ACC112 (cell line): ENCODE results near the gene SPATA13.
"Not testable (repeated sequence)": the region's sequence is repeated elsewhere in the genome, so short reads cannot be mapped to it uniquely, and the experiment has no call there.

Source experiments
- H2AFZ ChIP-seq: fragments of 200-600 bp; sonication (generic); one replicate; pipeline ENCODE4 v1.6.0; 2017; ENCODE audit warnings: antibody characterized with exemption, low read length; ENCODE audit not compliant: unreplicated experiment
- H3K27ac ChIP-seq: fragments of 200-600 bp; sonication (generic); 2 replicates; pipeline ENCODE4 v1.5.1; 2014; ENCODE audit warnings: low read depth, mild to moderate bottlenecking, antibody characterized with exemption, low read length, moderate library complexity
- H3K27me3 ChIP-seq: fragments of 200-600 bp; sonication (generic); 2 replicates; pipeline ENCODE4 v1.6.1; 2014; ENCODE audit warnings: mild to moderate bottlenecking, antibody characterized with exemption, low read length, moderate library complexity, mixed read lengths; ENCODE audit not compliant: insufficient read depth
- H3K36me3 ChIP-seq: fragments of 200-600 bp; sonication (generic); 2 replicates; pipeline ENCODE4 v1.6.1; 2016; ENCODE audit warnings: mild to moderate bottlenecking, antibody characterized with exemption, low read length, moderate library complexity, mixed read lengths; ENCODE audit not compliant: insufficient read depth
- H3K4me1 ChIP-seq: fragments of 200-600 bp; sonication (generic); one replicate; pipeline ENCODE4 v1.6.1; 2016; ENCODE audit warnings: low read length, mixed read lengths; ENCODE audit not compliant: insufficient read depth, unreplicated experiment, control insufficient read depth
- H3K4me3 ChIP-seq: fragments of 200-600 bp; sonication (generic); 2 replicates; pipeline ENCODE4 v1.5.1; 2014; ENCODE audit warnings: mild to moderate bottlenecking, low read depth, low read length
- H3K79me2 ChIP-seq: fragments of 200-600 bp; sonication (generic); one replicate; pipeline ENCODE4 v1.6.0; 2016; ENCODE audit warnings: low read length; ENCODE audit not compliant: control insufficient read depth, unreplicated experiment, insufficient read depth

The SPATA13 gene

GRCh38 chr13:24160458-24161009 is at the start of gene SPATA13:
Gene SPATA13, plus strand, starts transcription at chr13:24160720. Its CDS starts 62,210 bp downstream, at chr13:24222930.
- Histone ChIP-seq H3K27me3 (no peaks in the 10 kb centered on the region), H3K27ac (no peak within 1 kb of the TSS), H2AFZ (peak within 1 kb of the TSS; percentile 78), H3K36me3 (no peaks in the 10 kb centered on the region), H3K79me2 (peaks cover 3% of the 10 kb centered on the region), H3K4me1 (peaks cover 3% of the 10 kb centered on the region), H3K4me3 (peak within 1 kb of the TSS; percentile 85)

GRCh38 chr13:24112791-24113190 is 47.7 kb upstream of the SPATA13 start:
- Histone ChIP-seq H3K36me3 (no peaks in the 10 kb centered on the region), H3K4me3 (no peak overlapping the region), H2AFZ (no peak overlapping the region), H3K79me2 (no peaks in the 10 kb centered on the region), H3K27ac (no peak overlapping the region), H3K27me3 (peaks cover 3% of the 10 kb centered on the region; the same call in 1 of the 2 replicates), H3K4me1 (no peaks in the 10 kb centered on the region)

- H3K4me3 ChIP-seq: no peak overlapping the region
- H3K27ac ChIP-seq: no peak overlapping the region
- peaks cover 5% of the 10 kb centered on the region for H3K27me3 ChIP-seq
- no peaks in the 10 kb centered on the region for H3K79me2 ChIP-seq
- no peaks in the 10 kb centered on the region for H3K36me3 ChIP-seq
- H2AFZ ChIP-seq: no peak overlapping the region
- no peaks in the 10 kb centered on the region for H3K4me1 ChIP-seq
These were observed 44.8 kb upstream of the SPATA13 start for GRCh38 chr13:24115671-24116070.

GRCh38 chr13:24116131-24116530 is 44.4 kb upstream of the SPATA13 start:
- Histone ChIP-seq H3K27me3 (peaks cover 10% of the 10 kb centered on the region), H3K79me2 (no peaks in the 10 kb centered on the region), H3K4me1 (no peaks in the 10 kb centered on the region), H2AFZ (no peak overlapping the region), H3K4me3 (no peak overlapping the region), H3K27ac (no peak overlapping the region), H3K36me3 (no peaks in the 10 kb centered on the region)

GRCh38 chr13:24118576-24118975 is 41.9 kb upstream of the SPATA13 start:
- Histone ChIP-seq H2AFZ (no peak overlapping the region), H3K36me3 (no peaks in the 10 kb centered on the region), H3K27me3 (peaks cover 15% of the 10 kb centered on the region), H3K27ac (no peak overlapping the region), H3K79me2 (no peaks in the 10 kb centered on the region), H3K4me3 (no peak overlapping the region), H3K4me1 (no peaks in the 10 kb centered on the region)

- peaks cover 15% of the 10 kb centered on the region for H3K27me3 ChIP-seq
- no peak overlapping the region for H3K4me3 ChIP-seq
- no peak overlapping the region for H3K27ac ChIP-seq
- no peaks in the 10 kb centered on the region for H3K79me2 ChIP-seq
- no peaks in the 10 kb centered on the region for H3K4me1 ChIP-seq
- H3K36me3 ChIP-seq: no peaks in the 10 kb centered on the region
- no peak overlapping the region for H2AFZ ChIP-seq
These were observed 40.7 kb upstream of the SPATA13 start for GRCh38 chr13:24119626-24120508.

- H3K4me3 ChIP-seq, H3K79me2 ChIP-seq, H3K36me3 ChIP-seq, H2AFZ ChIP-seq, H3K4me1 ChIP-seq, H3K27ac ChIP-seq: not testable (repeated sequence)
- H3K27me3 ChIP-seq: peaks cover 20% of the 10 kb centered on the region
These were observed 38.5 kb upstream of the SPATA13 start for GRCh38 chr13:24122045-24122444.

- Histone ChIP-seq H3K4me3 (no peak overlapping the region), H3K79me2 (no peaks in the 10 kb centered on the region), H3K27me3 (peaks cover 20% of the 10 kb centered on the region), H2AFZ (no peak overlapping the region), H3K36me3 (no peaks in the 10 kb centered on the region), H3K27ac (no peak overlapping the region), H3K4me1 (no peaks in the 10 kb centered on the region)
These were observed 38.0 kb upstream of the SPATA13 start for GRCh38 chr13:24122569-24122968.

- Histone ChIP-seq H3K4me1 (no peaks in the 10 kb centered on the region), H3K4me3 (no peak overlapping the region), H2AFZ (no peak overlapping the region), H3K36me3 (no peaks in the 10 kb centered on the region), H3K27me3 (peaks cover 20% of the 10 kb centered on the region), H3K79me2 (no peaks in the 10 kb centered on the region), H3K27ac (no peak overlapping the region)
These were observed 36.8 kb upstream of the SPATA13 start for GRCh38 chr13:24123761-24124160.

GRCh38 chr13:24124789-24125476 is 35.6 kb upstream of the SPATA13 start:
- Histone ChIP-seq H3K79me2 (no peaks in the 10 kb centered on the region), H3K4me1 (no peaks in the 10 kb centered on the region), H2AFZ (no peak overlapping the region), H3K27me3 (peaks cover 21% of the 10 kb centered on the region), H3K27ac (no peak overlapping the region), H3K36me3 (no peaks in the 10 kb centered on the region), H3K4me3 (no peak overlapping the region)
